RWPE2 (cell line): ENCODE results near the gene TMEM250.

Experiments
- ATAC-seq: fragments of 200-7000 bp; cut with Tn5 transposase; 3 replicates; pipeline ENCODE4 v1.9.1; 2021; ENCODE audit warnings: low read depth
- DNase-seq: peaks from one replicate; pipeline ENCODE4 v3.0.0-alpha.2; 2020; ENCODE audit warnings: low spot score
- H3K27ac ChIP-seq: fragments of 450-650 bp; 2 replicates; pipeline ENCODE4 v1.5.1; 2017; ENCODE audit warnings: mild to moderate bottlenecking; ENCODE audit not compliant: poor library complexity, severe bottlenecking
- H3K27me3 ChIP-seq: fragments of 250-450 bp; sonication (Bioruptor Pico); 2 replicates; pipeline ENCODE4 v1.5.1; 2021; ENCODE audit warnings: mild to moderate bottlenecking, moderate library complexity; ENCODE audit not compliant: insufficient read depth, poor library complexity, severe bottlenecking
- H3K36me3 ChIP-seq: fragments of 250-450 bp; sonication (Bioruptor Pico); 2 replicates; pipeline ENCODE4 v1.5.1; 2020; ENCODE audit warnings: low read depth, mild to moderate bottlenecking, moderate library complexity
- H3K4me1 ChIP-seq: fragments of 250-450 bp; sonication (Bioruptor Pico); 2 replicates; pipeline ENCODE4 v1.5.1; 2021; ENCODE audit warnings: mild to moderate bottlenecking, moderate library complexity; ENCODE audit not compliant: insufficient read depth, poor library complexity, severe bottlenecking
- H3K4me3 ChIP-seq: fragments of 250-450 bp; sonication (Bioruptor Pico); 2 replicates; pipeline ENCODE4 v1.5.1; 2021; ENCODE audit warnings: mild to moderate bottlenecking, moderate library complexity; ENCODE audit not compliant: severe bottlenecking
- H3K9me3 ChIP-seq: fragments of 250-450 bp; sonication (Bioruptor Pico); 2 replicates; pipeline ENCODE4 v1.5.1; 2021; ENCODE audit warnings: mild to moderate bottlenecking, moderate library complexity; ENCODE audit not compliant: severe bottlenecking
- CTCF ChIP-seq: fragments of 450-650 bp; IDR thresholded peaks from one replicate; pipeline ENCODE4 v1.5.1; 2017; ENCODE audit warnings: mild to moderate bottlenecking, moderate library complexity; ENCODE audit not compliant: poor library complexity, severe bottlenecking

Gene TMEM250

GRCh38 chr9:136159851-136160250 is 41.2 kb upstream of the TMEM250 start:
- ATAC-seq (no peak), DNase-seq (no peak)
- peaks cover 5% of the 10 kb centered on the region for H3K9me3 ChIP-seq

GRCh38 chr9:136157477-136158265 is 39.0 kb upstream of the TMEM250 start:
- Histone ChIP-seq H3K36me3 (no peaks in the 10 kb centered on the region), H3K4me1 (no peaks in the 10 kb centered on the region), H3K4me3 (no peak overlapping the region), H3K9me3 (no peaks in the 10 kb centered on the region), H3K27me3 (peaks cover 38% of the 10 kb centered on the region), H3K27ac (no peak overlapping the region)
- no peak for TF ChIP-seq CTCF
- DNase-seq (no peak), ATAC-seq (no peak)

More at GRCh38 chr9:136159851-136160250, 41.2 kb upstream of the TMEM250 start:
- H3K4me1 ChIP-seq, result no peaks in the 10 kb centered on the region
- TF ChIP-seq CTCF, result no peak
- no peak overlapping the region for H3K4me3 ChIP-seq
- peaks cover 36% of the 10 kb centered on the region for H3K27me3 ChIP-seq
- no peaks in the 10 kb centered on the region for H3K36me3 ChIP-seq
- no peak overlapping the region for H3K27ac ChIP-seq

GRCh38 chr9:136156209-136157120 is 37.8 kb upstream of the TMEM250 start:
- no peaks in the 10 kb centered on the region for H3K9me3 ChIP-seq
- TF ChIP-seq CTCF, result no peak
- peaks cover 38% of the 10 kb centered on the region for H3K27me3 ChIP-seq
- DNase-seq (no peak), ATAC-seq (no peak)
- H3K4me1 ChIP-seq, result no peaks in the 10 kb centered on the region
- no peak overlapping the region for H3K27ac ChIP-seq
- H3K36me3 ChIP-seq, result no peaks in the 10 kb centered on the region
- H3K4me3 ChIP-seq, result no peak overlapping the region

GRCh38 chr9:136155576-136155975 is 36.9 kb upstream of the TMEM250 start:
- ATAC-seq (no peak), DNase-seq (no peak)
- H3K4me3 ChIP-seq, result no peak overlapping the region
- no peak overlapping the region for H3K27ac ChIP-seq
- peaks cover 38% of the 10 kb centered on the region for H3K27me3 ChIP-seq
- H3K36me3 ChIP-seq, result no peaks in the 10 kb centered on the region
- TF ChIP-seq CTCF, result no peak
- no peaks in the 10 kb centered on the region for H3K4me1 ChIP-seq
- no peaks in the 10 kb centered on the region for H3K9me3 ChIP-seq
